Measurements from ENCODE around the gene HAO1.

HAO1 gene

GRCh38 chr20:7853493-7853892 is 86.8 kb downstream of the HAO1 start:
- H4K20me1 ChIP-seq (ENCODE audit: insufficient read depth) = no peaks in the 10 kb centered on the region
- H3K27ac ChIP-seq = no peak overlapping the region
- no peaks in the 10 kb centered on the region for H3K79me2 ChIP-seq (ENCODE audit: insufficient read depth, low read depth)
- no peak overlapping the region for H3K4me3 ChIP-seq (IDR thresholded peaks at IDR 0.05; ENCODE audit: insufficient read depth, low read depth, low read length)
- no peak overlapping the region for H3K9ac ChIP-seq
- no peak overlapping the region for H3K4me2 ChIP-seq
- H3K4me1 ChIP-seq (ENCODE audit: low read depth, poor library complexity, severe bottlenecking) = no peaks in the 10 kb centered on the region
- H3K27me3 ChIP-seq (ENCODE audit: insufficient read depth, low read depth) = no peaks in the 10 kb centered on the region
- TF ChIP-seq CTCF (conservative IDR thresholded peaks at IDR 0.05; ENCODE audit: low read depth, low read length) = no peak
- no peaks in the 10 kb centered on the region for H3K36me3 ChIP-seq (ENCODE audit: insufficient read depth)
- no peak overlapping the region for H2AFZ ChIP-seq (ENCODE audit: low read depth)

- H4K20me1 ChIP-seq (ENCODE audit: insufficient read depth) = no peaks in the 10 kb centered on the region
- no peak overlapping the region for H3K4me3 ChIP-seq (IDR thresholded peaks at IDR 0.05; ENCODE audit: insufficient read depth, low read depth, low read length)
- no peaks in the 10 kb centered on the region for H3K27me3 ChIP-seq (ENCODE audit: insufficient read depth, low read depth)
- no peaks in the 10 kb centered on the region for H3K4me1 ChIP-seq (ENCODE audit: low read depth, poor library complexity, severe bottlenecking)
- no peak overlapping the region for H3K4me2 ChIP-seq
- no peaks in the 10 kb centered on the region for H3K79me2 ChIP-seq (ENCODE audit: insufficient read depth, low read depth)
- H3K36me3 ChIP-seq (ENCODE audit: insufficient read depth) = no peaks in the 10 kb centered on the region
- no peak overlapping the region for H2AFZ ChIP-seq (ENCODE audit: low read depth)
- no peak for TF ChIP-seq CTCF (conservative IDR thresholded peaks at IDR 0.05; ENCODE audit: low read depth, low read length)
- H3K9ac ChIP-seq = no peak overlapping the region
- H3K27ac ChIP-seq = no peak overlapping the region
Measured at GRCh38 chr20:7850775-7851490, 89.3 kb downstream of the HAO1 start.

DNA sequence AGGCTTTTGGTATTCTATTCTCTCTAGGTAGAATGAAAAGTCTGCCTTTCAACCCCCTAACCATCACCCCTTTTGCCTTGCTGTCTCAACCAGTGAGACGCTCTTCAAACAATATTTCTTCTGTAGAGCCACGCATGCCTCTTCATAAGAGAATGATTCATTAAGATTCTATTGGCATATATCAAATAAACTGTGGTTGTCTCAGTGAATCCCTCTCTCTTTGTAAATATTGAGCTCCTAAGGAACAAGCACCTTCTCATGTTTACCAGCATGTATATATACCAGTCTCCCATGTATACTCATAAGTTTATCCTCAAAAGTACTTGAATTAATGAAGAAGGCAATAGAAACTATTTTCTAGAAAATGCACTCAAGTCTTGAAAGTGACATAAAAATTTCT is 90.6 kb downstream of the HAO1 start:
- no peaks in the 10 kb centered on the region for H4K20me1 ChIP-seq (ENCODE audit: insufficient read depth)
- no peak overlapping the region for H3K4me3 ChIP-seq (IDR thresholded peaks at IDR 0.05; ENCODE audit: insufficient read depth, low read depth, low read length)

GRCh38 chr20:7848351-7848750 is 91.9 kb downstream of the HAO1 start:
- no peak for TF ChIP-seq CTCF (conservative IDR thresholded peaks at IDR 0.05; ENCODE audit: low read depth, low read length)
- Histone ChIP-seq H3K27ac (no peak overlapping the region), H3K4me2 (no peak overlapping the region), H3K79me2 (ENCODE audit: insufficient read depth, low read depth) (no peaks in the 10 kb centered on the region), H3K36me3 (ENCODE audit: insufficient read depth) (no peaks in the 10 kb centered on the region), H3K4me1 (ENCODE audit: low read depth, poor library complexity, severe bottlenecking) (no peaks in the 10 kb centered on the region), H4K20me1 (ENCODE audit: insufficient read depth) (no peaks in the 10 kb centered on the region), H3K27me3 (ENCODE audit: insufficient read depth, low read depth) (no peaks in the 10 kb centered on the region), H3K9ac (no peak overlapping the region), H3K4me3 (IDR thresholded peaks at IDR 0.05; ENCODE audit: insufficient read depth, low read depth, low read length) (no peak overlapping the region), H2AFZ (ENCODE audit: low read depth) (no peak overlapping the region)

More for the DNA sequence above, 90.6 kb downstream of the HAO1 start:
- TF ChIP-seq CTCF (conservative IDR thresholded peaks at IDR 0.05; ENCODE audit: low read depth, low read length) = no peak
- Histone ChIP-seq H3K79me2 (ENCODE audit: insufficient read depth, low read depth) (no peaks in the 10 kb centered on the region), H3K9ac (no peak overlapping the region), H3K27me3 (ENCODE audit: insufficient read depth, low read depth) (no peaks in the 10 kb centered on the region), H3K4me2 (no peak overlapping the region), H3K36me3 (ENCODE audit: insufficient read depth) (no peaks in the 10 kb centered on the region), H3K27ac (no peak overlapping the region), H2AFZ (ENCODE audit: low read depth) (no peak overlapping the region), H3K4me1 (ENCODE audit: low read depth, poor library complexity, severe bottlenecking) (no peaks in the 10 kb centered on the region)
